ENCODE measurements around the gene STMN3.

DNA sequence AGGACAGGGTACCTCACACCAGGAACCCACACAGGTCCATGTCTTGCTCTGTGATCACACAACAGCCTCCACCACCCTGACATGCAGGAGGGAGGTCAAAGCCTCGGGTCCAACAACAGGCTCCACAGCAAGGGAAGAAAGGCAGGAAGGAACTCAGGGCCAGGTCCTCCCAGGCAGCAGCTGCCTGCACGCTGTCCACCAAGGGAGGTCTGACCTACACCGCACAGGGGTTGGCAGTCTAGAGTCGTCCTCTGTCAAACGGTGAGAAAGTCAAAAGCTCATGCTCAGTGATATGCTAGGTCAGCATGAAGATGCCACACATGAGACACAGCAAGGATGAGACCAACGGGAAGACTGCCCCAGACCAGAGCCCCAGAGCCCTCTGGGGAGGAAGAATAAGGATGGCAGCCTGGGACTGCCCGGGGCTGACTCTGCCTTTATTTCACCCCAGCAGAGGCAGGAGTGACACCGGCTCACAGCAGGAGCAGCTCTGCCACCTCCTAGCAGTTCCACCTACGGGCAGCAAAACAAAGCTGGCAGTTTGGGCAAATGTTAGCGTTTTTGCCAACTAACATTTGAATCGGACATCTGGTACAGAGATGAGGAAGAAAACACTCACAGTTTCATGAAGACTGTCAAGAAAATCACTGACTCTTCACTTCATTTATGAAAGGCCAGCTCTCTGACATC is 34.8 kb downstream of the STMN3 start:
- TF ChIP-seq, protein P1, sequence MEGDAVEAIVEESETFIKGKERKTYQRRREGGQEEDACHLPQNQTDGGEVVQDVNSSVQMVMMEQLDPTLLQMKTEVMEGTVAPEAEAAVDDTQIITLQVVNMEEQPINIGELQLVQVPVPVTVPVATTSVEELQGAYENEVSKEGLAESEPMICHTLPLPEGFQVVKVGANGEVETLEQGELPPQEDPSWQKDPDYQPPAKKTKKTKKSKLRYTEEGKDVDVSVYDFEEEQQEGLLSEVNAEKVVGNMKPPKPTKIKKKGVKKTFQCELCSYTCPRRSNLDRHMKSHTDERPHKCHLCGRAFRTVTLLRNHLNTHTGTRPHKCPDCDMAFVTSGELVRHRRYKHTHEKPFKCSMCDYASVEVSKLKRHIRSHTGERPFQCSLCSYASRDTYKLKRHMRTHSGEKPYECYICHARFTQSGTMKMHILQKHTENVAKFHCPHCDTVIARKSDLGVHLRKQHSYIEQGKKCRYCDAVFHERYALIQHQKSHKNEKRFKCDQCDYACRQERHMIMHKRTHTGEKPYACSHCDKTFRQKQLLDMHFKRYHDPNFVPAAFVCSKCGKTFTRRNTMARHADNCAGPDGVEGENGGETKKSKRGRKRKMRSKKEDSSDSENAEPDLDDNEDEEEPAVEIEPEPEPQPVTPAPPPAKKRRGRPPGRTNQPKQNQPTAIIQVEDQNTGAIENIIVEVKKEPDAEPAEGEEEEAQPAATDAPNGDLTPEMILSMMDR (conservative IDR thresholded peaks at IDR 0.05; ENCODE audit: low read depth, low read length): no peak
- TF ChIP-seq EZH2 (IDR thresholded peaks at IDR 0.05; ENCODE audit: low read length, unreplicated experiment) (no peak), EZH2phosphoT487 (IDR thresholded peaks at IDR 0.05; ENCODE audit: borderline replicate concordance, low read length) (no peak)

Measured in PC-3 (cell line).